Measurements from ENCODE around the gene AGT. TPM values are rescaled to one million over a fixed set of nuclear protein-coding genes. Genes with fewer than 3 reads are reported as not detected.
A peak's percentile ranks its signal among the peaks of the same experiment; 100 is the strongest.

Gene AGT
- total RNA-seq, 6 donors from 2014 or later = 1.1 to 2.6 (median 1.7) TPM; not detected in 1

DNA sequence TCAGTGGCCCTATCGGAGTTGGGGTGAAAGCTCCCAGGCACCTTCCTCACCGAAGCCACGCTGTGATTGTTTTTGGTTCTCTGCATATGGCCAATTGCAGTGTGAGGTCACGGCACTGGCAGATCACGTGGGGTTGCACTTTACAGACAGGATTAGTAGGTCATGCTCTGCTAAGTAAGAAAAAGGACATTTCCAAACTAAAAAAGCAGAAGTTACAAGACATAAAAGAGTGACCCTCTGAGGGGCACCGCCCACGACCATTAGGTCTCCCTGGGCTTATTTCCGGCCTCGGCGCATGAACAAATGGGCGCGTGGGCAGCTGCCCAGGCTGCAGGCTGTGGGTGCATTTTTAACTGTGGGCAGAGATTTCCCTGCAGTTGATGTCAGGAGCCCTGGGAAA lies 35.2 kb upstream of the AGT start:
- peak overlapping the region in 1 of 4 donors; percentile 22 for H3K27ac ChIP-seq
- ATAC-seq (ENCODE audit: low FRiP score in 2 of 2) = no peak
- H3K9me3 ChIP-seq = no peaks in the 10 kb centered on the region
- H3K36me3 ChIP-seq = no peaks in the 10 kb centered on the region
- peaks cover 0 to 43% (median 20%) of the 10 kb centered on the region in 4 donors for H3K4me1 ChIP-seq
- no peak for TF ChIP-seq EP300 (IDR thresholded peaks at IDR 0.05)
- TF ChIP-seq, protein P1, sequence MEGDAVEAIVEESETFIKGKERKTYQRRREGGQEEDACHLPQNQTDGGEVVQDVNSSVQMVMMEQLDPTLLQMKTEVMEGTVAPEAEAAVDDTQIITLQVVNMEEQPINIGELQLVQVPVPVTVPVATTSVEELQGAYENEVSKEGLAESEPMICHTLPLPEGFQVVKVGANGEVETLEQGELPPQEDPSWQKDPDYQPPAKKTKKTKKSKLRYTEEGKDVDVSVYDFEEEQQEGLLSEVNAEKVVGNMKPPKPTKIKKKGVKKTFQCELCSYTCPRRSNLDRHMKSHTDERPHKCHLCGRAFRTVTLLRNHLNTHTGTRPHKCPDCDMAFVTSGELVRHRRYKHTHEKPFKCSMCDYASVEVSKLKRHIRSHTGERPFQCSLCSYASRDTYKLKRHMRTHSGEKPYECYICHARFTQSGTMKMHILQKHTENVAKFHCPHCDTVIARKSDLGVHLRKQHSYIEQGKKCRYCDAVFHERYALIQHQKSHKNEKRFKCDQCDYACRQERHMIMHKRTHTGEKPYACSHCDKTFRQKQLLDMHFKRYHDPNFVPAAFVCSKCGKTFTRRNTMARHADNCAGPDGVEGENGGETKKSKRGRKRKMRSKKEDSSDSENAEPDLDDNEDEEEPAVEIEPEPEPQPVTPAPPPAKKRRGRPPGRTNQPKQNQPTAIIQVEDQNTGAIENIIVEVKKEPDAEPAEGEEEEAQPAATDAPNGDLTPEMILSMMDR (IDR thresholded peaks at IDR 0.05) = no peak
- no peak for TF ChIP-seq POLR2A (IDR thresholded peaks at IDR 0.05)
- no peak overlapping the region for H3K4me3 ChIP-seq
- WGBS, 2 donors = 70 to 75% methylated on average over 11 to 12 of the region's 12 CpGs
- no peak for DNase-seq
- H3K27me3 ChIP-seq = no peaks in the 10 kb centered on the region

DNA sequence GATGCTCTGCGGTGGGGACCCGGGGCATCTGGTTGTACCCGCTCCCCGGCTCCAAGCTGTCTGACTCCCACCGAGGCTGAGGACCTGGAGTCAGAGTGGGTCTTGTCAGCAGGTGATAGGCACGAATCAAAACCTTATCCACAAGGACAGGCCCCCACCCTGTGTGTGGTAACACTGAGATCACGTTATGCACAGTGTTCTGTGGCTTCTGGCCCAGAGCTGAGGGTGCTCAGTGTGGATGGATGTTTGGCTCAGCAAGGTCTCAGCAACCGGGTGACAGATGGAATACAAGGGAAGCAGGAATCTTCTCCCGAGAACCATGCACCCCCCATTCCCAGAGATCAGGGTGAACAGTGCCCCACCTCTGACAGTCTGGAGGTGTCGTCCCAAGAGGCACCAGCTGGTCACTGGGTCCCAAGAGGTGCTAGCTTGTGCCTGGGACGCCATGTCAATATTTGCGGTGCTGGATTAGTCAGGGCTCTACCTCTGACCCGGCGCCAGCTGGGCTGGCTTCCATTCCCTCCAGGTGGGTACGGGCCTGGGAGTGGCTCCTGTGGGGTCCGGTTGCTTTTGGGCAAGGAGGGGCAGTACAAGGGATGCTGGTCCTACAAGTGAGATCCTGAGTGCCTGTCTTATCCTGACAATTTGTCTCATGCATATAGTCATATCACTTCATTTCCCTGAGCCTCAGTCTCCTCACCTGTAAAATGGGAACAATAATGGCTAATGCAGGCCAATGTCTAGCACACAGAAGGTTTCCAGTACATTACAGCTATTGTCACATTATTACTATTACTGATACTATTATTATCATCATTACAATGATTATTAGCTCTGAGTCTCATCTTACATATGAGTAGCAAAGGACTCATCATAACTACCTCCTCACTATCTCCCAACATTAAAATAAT lies 34.2 kb upstream of the AGT start:
- DNase-seq = no peak
- ATAC-seq (ENCODE audit: low FRiP score in 2 of 2) = peak in 1 of 2 donors; percentile 6

DNA sequence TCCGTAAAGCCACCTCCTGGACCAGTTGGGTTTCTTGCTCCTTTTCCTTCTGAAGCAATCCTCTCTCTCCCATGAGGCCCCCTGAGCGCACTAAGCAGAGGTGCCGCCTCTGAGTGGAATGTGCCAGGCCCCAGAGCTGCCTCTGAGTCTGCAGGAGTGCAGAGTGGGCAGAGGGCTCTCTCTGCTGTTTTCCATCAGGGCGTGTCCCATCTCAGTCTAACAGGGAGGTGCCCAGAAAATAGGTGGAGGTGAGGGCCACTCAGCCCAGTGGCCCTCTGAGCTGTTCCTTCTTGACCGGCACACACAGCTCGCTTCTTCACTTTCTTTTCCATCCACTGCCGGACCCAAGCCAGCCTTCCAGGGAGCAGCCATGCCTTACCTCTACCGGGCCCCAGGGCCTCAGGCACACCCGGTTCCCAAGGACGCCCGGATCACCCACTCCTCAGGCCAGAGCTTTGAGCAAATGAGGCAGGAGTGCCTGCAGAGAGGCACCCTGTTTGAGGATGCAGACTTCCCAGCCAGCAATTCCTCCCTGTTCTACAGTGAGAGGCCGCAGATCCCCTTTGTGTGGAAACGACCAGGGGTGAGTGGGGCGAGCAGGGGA lies 33.3 kb upstream of the AGT start, which contains the start of gene CAPN9:
CAPN9 (plus strand) TSS at position 262 of the 604 bp plus-strand sequence; CDS start at position 371, 109 bp downstream.
- peak within 1 kb of the TSS; percentile 17 to 78 (median 42) for H3K27ac ChIP-seq
- peaks cover 0 to 25% (median 10%) of the 10 kb centered on the region in 4 donors for H3K4me1 ChIP-seq
- peak within 1 kb of the TSS in 2 of 4 donors; percentile 19 to 33 for H3K4me3 ChIP-seq
- H3K27me3 ChIP-seq = no peaks in the 10 kb centered on the region
- TF ChIP-seq, protein P1 (IDR thresholded peaks at IDR 0.05) = no peak
- TF ChIP-seq EP300 (IDR thresholded peaks at IDR 0.05) (no peak), POLR2A (IDR thresholded peaks at IDR 0.05) (peak in 1 of 4 donors; percentile 27)
- no peaks in the 10 kb centered on the region for H3K9me3 ChIP-seq
- DNase-seq = peak; percentile 35 to 51
- WGBS, 2 donors = 61 to 80% methylated on average over 12 to 14 of the region's 14 CpGs
- no peaks in the 10 kb centered on the region for H3K36me3 ChIP-seq
- peak in 1 of 2 donors; percentile 50 for ATAC-seq (ENCODE audit: low FRiP score in 2 of 2)

More for the DNA sequence above, 34.2 kb upstream of the AGT start:
- no peaks in the 10 kb centered on the region for H3K9me3 ChIP-seq
- peak overlapping the region in 2 of 4 donors; percentile 19 to 33 for H3K4me3 ChIP-seq
- no peaks in the 10 kb centered on the region for H3K27me3 ChIP-seq
- peaks cover 0 to 33% (median 15%) of the 10 kb centered on the region in 4 donors for H3K4me1 ChIP-seq
- 68 to 75% methylated on average over 15 of the region's 16 CpGs for WGBS, 2 donors
- TF ChIP-seq POLR2A (IDR thresholded peaks at IDR 0.05) = peak in 1 of 4 donors; percentile 35
- TF ChIP-seq, protein P1 (IDR thresholded peaks at IDR 0.05) = no peak
- TF ChIP-seq POLR2AphosphoS5 (IDR thresholded peaks at IDR 0.05) = no peak
- no peak for TF ChIP-seq EP300 (IDR thresholded peaks at IDR 0.05)
- no peaks in the 10 kb centered on the region for H3K36me3 ChIP-seq
- H3K27ac ChIP-seq = peak overlapping the region in 3 of 4 donors; percentile 26 to 78 (median 58)

DNA sequence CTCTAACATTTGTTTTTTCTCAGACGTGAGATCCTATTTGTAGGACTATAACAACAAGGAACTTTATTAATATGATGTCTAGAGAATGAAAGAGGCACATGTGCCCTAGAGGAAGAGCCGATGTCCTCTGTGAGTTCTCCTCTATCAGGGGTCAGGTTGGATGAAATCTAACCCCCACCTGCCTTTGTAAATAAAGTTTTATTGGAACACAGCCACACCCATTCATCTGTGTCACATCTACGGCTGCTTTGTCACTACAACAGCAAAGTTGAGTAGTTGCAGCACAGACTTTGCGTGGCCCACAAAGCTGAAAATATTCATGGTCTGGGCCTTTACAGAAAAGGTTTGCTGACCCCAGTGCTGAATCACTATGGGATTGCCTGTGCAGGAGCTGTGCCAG lies 32.7 kb upstream of the AGT start:
- no peaks in the 10 kb centered on the region for H3K9me3 ChIP-seq
- WGBS, 2 donors = 80 to 82% methylated on average over 4 of the region's 4 CpGs
- TF ChIP-seq POLR2A (IDR thresholded peaks at IDR 0.05) = no peak
- no peak for TF ChIP-seq POLR2AphosphoS5 (IDR thresholded peaks at IDR 0.05)
- no peak for TF ChIP-seq EP300 (IDR thresholded peaks at IDR 0.05)
- TF ChIP-seq, protein P1 (IDR thresholded peaks at IDR 0.05) = no peak
- peak overlapping the region in 1 of 4 donors; percentile 78 for H3K27ac ChIP-seq
- peaks cover 0 to 21% (median 6%) of the 10 kb centered on the region in 4 donors for H3K4me1 ChIP-seq
- H3K4me3 ChIP-seq = no peak overlapping the region
- no peaks in the 10 kb centered on the region for H3K36me3 ChIP-seq
- DNase-seq (no peak), ATAC-seq (ENCODE audit: low FRiP score in 2 of 2) (no peak)
- H3K27me3 ChIP-seq = no peaks in the 10 kb centered on the region
